ENCODE measurements around the gene LOXL1.

Gene LOXL1

GRCh38 chr15:73990250-73991005 lies 64.2 kb downstream of the LOXL1 start:
- H3K4me1 ChIP-seq (ENCODE audit: insufficient read depth, poor library complexity, severe bottlenecking) = peaks cover 40% of the 10 kb centered on the region
- H3K4me3 ChIP-seq (ENCODE audit: severe bottlenecking) = no peak overlapping the region
- no peaks in the 10 kb centered on the region for H3K9me3 ChIP-seq (ENCODE audit: severe bottlenecking)

GRCh38 chr15:73991260-73991659 lies 65.0 kb downstream of the LOXL1 start:
- H3K4me3 ChIP-seq (ENCODE audit: severe bottlenecking) = peak overlapping the region; percentile 69
- H3K4me1 ChIP-seq (ENCODE audit: insufficient read depth, poor library complexity, severe bottlenecking) = peaks cover 48% of the 10 kb centered on the region
- H3K27me3 ChIP-seq (ENCODE audit: insufficient read depth, poor library complexity, severe bottlenecking) = no peaks in the 10 kb centered on the region
- no peak for DNase-seq (ENCODE audit: low spot score)
- no peaks in the 10 kb centered on the region for H3K9me3 ChIP-seq (ENCODE audit: severe bottlenecking)
- ATAC-seq (ENCODE audit: low read depth) = no peak
- peak overlapping the region; percentile 72 for H3K27ac ChIP-seq (ENCODE audit: poor library complexity, severe bottlenecking)
- H3K36me3 ChIP-seq (ENCODE audit: low read depth) = no peaks in the 10 kb centered on the region
- TF ChIP-seq CTCF (IDR thresholded peaks at IDR 0.05; ENCODE audit: poor library complexity, severe bottlenecking) = no peak

More at GRCh38 chr15:73990250-73991005, 64.2 kb downstream of the LOXL1 start:
- peak overlapping the region; percentile 72 for H3K27ac ChIP-seq (ENCODE audit: poor library complexity, severe bottlenecking)
- TF ChIP-seq CTCF (IDR thresholded peaks at IDR 0.05; ENCODE audit: poor library complexity, severe bottlenecking) = no peak
- ATAC-seq (ENCODE audit: low read depth) = no peak
- no peaks in the 10 kb centered on the region for H3K27me3 ChIP-seq (ENCODE audit: insufficient read depth, poor library complexity, severe bottlenecking)
- H3K36me3 ChIP-seq (ENCODE audit: low read depth) = no peaks in the 10 kb centered on the region
- DNase-seq (ENCODE audit: low spot score) = no peak

- Histone ChIP-seq H3K36me3 (ENCODE audit: low read depth) (peaks cover 4% of the 10 kb centered on the region; the same call in 1 of the 2 replicates), H3K9me3 (ENCODE audit: severe bottlenecking) (no peaks in the 10 kb centered on the region), H3K4me3 (ENCODE audit: severe bottlenecking) (peak within 1 kb of the TSS; percentile 69), H3K4me1 (ENCODE audit: insufficient read depth, poor library complexity, severe bottlenecking) (peaks cover 53% of the 10 kb centered on the region), H3K27ac (ENCODE audit: poor library complexity, severe bottlenecking) (peak within 1 kb of the TSS; percentile 72), H3K27me3 (ENCODE audit: insufficient read depth, poor library complexity, severe bottlenecking) (no peaks in the 10 kb centered on the region)
- ATAC-seq (ENCODE audit: low read depth) (peak; percentile 68), DNase-seq (ENCODE audit: low spot score) (peak; percentile 97)
- TF ChIP-seq CTCF (IDR thresholded peaks at IDR 0.05; ENCODE audit: poor library complexity, severe bottlenecking) = peak; percentile 100
Observed at GRCh38 chr15:73991726-73992593, 65.7 kb downstream of the LOXL1 start, which contains the start of gene STOML1. STOML1 (minus strand) TSS chr15:73992295; CDS start chr15:73992223, 72 bp downstream.

- Histone ChIP-seq H3K36me3 (ENCODE audit: low read depth) (peaks cover 10% of the 10 kb centered on the region), H3K27ac (ENCODE audit: poor library complexity, severe bottlenecking) (no peak overlapping the region), H3K4me3 (ENCODE audit: severe bottlenecking) (no peak overlapping the region), H3K27me3 (ENCODE audit: insufficient read depth, poor library complexity, severe bottlenecking) (no peaks in the 10 kb centered on the region), H3K4me1 (ENCODE audit: insufficient read depth, poor library complexity, severe bottlenecking) (peaks cover 57% of the 10 kb centered on the region), H3K9me3 (ENCODE audit: severe bottlenecking) (no peaks in the 10 kb centered on the region)
- no peak for ATAC-seq (ENCODE audit: low read depth)
- DNase-seq (ENCODE audit: low spot score) = no peak
- TF ChIP-seq CTCF (IDR thresholded peaks at IDR 0.05; ENCODE audit: poor library complexity, severe bottlenecking) = peak; percentile 93
Observed at GRCh38 chr15:73992594-73992898, 66.3 kb downstream of the LOXL1 start.

Data from RWPE2 (cell line).